T-helper 1 cell treated with Interleukin-12 subunit alpha and Interleukin-12 subunit beta and Interleukin-4 antibody, amounts not matched to agents 30 μg/mL and 1 μg/mL, for 36 hours (primary cell): ENCODE measurements around the gene TGM4.
"Not testable (repeated sequence)": the region's sequence is repeated elsewhere in the genome, so short reads cannot be mapped to it uniquely, and the experiment has no call there.

Source experiments
- H3K27ac Mint-ChIP-seq: one replicate; pipeline ENCODE4 v1.8.0; 2021; ENCODE audit warnings: mild to moderate bottlenecking, mixed read lengths
- H3K27me3 Mint-ChIP-seq: one replicate; pipeline ENCODE4 v1.8.0; 2021; ENCODE audit warnings: low read depth, mixed read lengths
- H3K36me3 Mint-ChIP-seq: one replicate; pipeline ENCODE4 v1.8.0; 2021; ENCODE audit warnings: low read depth, mixed read lengths
- H3K4me1 Mint-ChIP-seq: one replicate; pipeline ENCODE4 v1.8.0; 2021; ENCODE audit warnings: low read depth, mixed read lengths
- H3K4me3 Mint-ChIP-seq: one replicate; pipeline ENCODE4 v1.8.0; 2021; ENCODE audit warnings: mild to moderate bottlenecking, moderate library complexity, mixed read lengths
- H3K9me3 Mint-ChIP-seq: one replicate; pipeline ENCODE4 v1.8.0; 2021; ENCODE audit warnings: mixed read lengths

TGM4 gene

DNA sequence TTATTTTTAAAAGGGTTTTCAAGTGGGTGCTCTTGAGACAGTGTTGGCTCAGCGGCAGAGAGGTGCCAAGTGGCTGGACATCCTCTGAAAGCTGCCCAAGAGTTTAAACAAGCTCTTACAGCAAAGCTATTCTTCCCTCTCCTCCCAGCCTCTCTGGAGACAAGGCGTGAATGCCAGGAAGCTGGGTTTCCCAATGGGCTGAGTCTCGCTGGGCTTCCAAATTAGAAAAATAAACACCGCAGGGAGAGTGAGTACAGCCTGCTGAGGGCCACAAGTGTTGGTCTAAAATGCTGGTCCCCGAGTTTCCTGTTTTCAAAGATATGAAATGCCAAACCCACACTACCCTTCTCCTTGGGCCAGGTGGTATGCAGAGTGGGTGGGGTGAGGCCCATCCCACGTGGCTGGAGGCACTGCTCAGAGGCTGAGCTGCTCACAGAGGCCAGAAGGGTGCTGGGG is 65.2 kb downstream of the TGM4 start:
- Mint-ChIP-seq H3K4me1 (peaks cover 5% of the 10 kb centered on the region), H3K4me3 (no peak overlapping the region), H3K36me3 (peaks cover 24% of the 10 kb centered on the region), H3K27ac (no peak overlapping the region), H3K9me3 (no peaks in the 10 kb centered on the region), H3K27me3 (no peaks in the 10 kb centered on the region)

DNA sequence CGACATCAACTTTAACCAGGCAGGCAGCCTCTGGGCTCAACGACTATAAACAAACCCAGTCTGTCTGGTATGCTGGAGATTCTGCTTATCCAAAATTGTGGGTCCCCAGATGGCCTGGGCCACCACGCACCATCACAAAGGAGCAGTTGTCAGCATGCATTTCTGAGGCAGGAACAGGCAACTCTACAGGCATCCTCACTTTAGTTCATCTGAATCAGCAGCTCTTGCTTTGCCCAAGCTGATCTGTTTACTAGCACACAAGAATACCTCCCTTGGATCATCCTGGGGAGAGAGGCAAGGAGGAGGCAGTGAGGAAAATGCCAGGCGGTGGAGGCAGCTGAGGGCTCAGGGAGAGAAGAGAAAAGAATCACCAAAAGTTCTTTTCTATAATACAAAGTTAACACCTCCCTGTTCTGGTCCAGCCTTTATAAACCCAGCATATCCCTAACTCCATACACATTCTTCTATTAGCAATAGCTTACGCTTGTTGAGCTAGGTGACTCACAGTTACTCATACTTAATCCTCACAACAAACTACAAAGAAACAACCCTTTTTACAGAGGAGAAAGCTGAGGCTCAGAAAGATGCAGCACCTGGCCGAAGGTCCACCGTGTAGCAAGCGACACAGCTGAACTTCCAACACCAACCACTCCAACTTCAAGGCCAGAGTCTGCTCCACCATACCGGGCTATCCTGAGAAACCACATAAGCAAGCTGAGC is 68.0 kb downstream of the TGM4 start:
- Mint-ChIP-seq H3K27me3 (no peaks in the 10 kb centered on the region), H3K27ac (no peak overlapping the region), H3K36me3 (peaks cover 12% of the 10 kb centered on the region), H3K4me3 (no peak overlapping the region), H3K9me3 (no peaks in the 10 kb centered on the region), H3K4me1 (no peaks in the 10 kb centered on the region)

DNA sequence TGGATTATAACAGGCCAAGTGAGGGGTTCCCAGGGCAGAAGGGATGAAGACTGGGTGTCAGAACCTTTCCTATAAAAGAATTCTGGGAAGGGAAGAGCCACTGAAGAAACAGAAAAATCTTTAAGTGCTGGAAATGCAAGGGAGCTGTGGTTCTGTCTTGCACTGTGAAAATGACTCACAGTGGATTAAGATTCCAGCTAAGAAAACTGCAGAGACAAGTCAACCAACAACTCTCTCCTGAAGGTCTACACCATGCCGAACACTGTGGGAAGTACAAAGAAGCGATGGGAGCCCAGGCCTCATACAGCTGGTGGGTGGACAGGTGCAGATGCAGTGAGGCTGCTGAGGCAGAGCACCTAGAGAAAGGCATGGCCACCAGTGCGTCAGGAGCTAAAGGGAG is 73.8 kb downstream of the TGM4 start:
- Mint-ChIP-seq H3K27me3 (no peaks in the 10 kb centered on the region), H3K9me3 (no peaks in the 10 kb centered on the region), H3K4me1 (no peaks in the 10 kb centered on the region), H3K27ac (no peak overlapping the region), H3K36me3 (peaks cover 3% of the 10 kb centered on the region), H3K4me3 (no peak overlapping the region)

DNA sequence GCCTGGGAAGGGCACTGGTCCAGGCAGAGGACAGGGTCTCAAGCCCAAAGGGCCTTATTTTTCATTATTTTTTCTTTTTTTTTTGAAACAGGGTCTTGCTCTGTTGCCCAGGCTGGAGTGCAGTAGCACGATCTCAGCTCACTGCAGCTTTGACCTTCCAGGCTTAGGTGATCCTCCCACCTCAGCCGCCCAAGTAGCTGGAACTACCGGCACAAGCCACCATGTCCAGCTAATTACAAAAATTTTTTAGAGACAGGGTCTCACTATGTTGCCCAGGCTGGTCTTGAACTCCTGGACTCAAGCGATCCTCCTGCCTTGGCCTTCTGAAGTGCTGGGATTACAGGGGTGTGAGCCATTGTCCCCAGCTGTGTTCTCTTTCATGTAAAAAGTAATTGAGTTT is 75.4 kb downstream of the TGM4 start:
- not testable (repeated sequence) for H3K36me3 Mint-ChIP-seq, H3K4me1 Mint-ChIP-seq, H3K9me3 Mint-ChIP-seq, H3K27ac Mint-ChIP-seq, H3K27me3 Mint-ChIP-seq, H3K4me3 Mint-ChIP-seq

DNA sequence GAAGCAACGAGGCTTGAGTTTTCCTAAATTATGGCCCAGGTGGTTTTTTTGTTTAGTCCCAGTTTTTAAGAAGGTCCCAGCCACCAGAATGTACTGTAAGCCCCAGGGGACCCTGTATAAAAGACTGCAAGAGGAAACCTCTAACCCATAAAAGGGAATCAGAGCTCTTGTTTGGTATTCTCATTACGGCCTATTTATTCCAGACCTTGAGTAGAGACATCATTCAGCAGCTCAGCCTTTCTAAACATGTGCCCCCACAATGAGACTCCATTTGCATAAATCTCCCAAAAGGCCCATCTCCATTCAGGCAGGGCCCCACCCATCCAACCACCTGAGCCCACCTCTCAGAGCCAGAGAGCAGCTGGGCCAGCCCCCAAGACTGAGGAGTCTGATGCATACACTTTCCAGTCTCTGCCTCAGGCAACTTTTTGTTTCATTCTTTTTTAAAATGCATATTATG is 75.9 kb downstream of the TGM4 start:
- H3K27ac Mint-ChIP-seq = no peak overlapping the region
- no peaks in the 10 kb centered on the region for H3K9me3 Mint-ChIP-seq
- no peak overlapping the region for H3K4me3 Mint-ChIP-seq
- peaks cover 2% of the 10 kb centered on the region for H3K4me1 Mint-ChIP-seq
- H3K27me3 Mint-ChIP-seq = no peaks in the 10 kb centered on the region
- H3K36me3 Mint-ChIP-seq = peaks cover 3% of the 10 kb centered on the region

DNA sequence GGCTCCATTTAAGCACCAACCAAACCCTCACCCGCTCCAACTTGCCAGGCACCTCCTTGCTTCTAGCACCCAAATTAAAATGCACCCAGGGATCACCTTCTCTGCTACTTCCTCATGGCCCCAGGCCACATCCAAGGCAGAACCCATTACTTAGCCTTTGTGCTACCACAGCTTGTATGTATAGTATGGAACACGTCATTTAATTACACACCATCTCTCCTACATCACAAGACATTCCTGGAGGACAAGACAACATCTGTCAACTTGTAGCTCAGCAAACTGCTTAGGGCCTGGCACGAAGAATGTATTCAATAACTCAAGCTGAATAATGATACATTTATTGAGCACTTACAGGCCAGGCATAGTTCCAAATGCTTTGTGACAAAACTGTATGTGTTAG is 78.3 kb downstream of the TGM4 start:
- Mint-ChIP-seq H3K36me3 (peaks cover 9% of the 10 kb centered on the region), H3K27me3 (no peaks in the 10 kb centered on the region), H3K27ac (no peak overlapping the region), H3K4me3 (no peak overlapping the region), H3K4me1 (peaks cover 11% of the 10 kb centered on the region), H3K9me3 (no peaks in the 10 kb centered on the region)

DNA sequence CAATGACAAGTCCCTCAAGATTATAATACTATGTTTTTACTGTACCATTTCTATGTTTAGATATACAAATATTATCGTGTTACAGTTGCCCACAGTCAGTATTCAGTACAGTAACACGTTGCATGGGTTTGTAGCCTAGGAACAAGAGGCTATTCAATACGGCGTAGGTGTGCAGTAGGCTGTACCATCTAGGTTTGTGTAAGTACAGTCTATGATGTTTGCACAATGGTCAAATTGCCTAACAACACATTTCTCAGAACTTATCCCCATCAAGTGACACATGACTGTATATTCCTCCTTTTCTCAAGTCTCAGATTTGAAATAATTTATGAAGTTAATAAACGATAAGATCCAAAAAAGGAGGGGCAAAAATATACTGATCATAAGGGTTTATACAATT is 79.9 kb downstream of the TGM4 start:
- H3K4me3 Mint-ChIP-seq = no peak overlapping the region
- no peak overlapping the region for H3K27ac Mint-ChIP-seq
- H3K36me3 Mint-ChIP-seq = peaks cover 9% of the 10 kb centered on the region
- H3K27me3 Mint-ChIP-seq = no peaks in the 10 kb centered on the region
- H3K4me1 Mint-ChIP-seq = peaks cover 11% of the 10 kb centered on the region
- H3K9me3 Mint-ChIP-seq = no peaks in the 10 kb centered on the region

DNA sequence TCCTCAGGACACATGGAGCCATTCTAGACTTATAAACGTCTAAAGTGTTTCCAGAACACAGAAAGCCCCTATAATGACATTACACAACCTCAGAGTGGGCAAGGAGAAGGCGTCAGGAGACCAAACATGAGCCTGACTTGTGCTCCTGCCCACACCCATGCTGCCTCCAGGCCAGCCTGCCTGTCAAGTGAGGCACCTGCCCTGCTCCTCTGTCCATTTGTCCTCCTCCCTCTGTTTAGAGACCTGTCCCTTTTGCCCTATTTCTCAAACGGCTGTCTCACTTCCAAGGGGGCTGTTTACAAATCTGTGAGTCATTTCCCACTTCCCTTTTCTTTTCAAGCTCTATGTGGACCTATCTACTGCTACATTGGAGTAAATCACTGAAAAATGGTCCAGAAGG is 80.6 kb downstream of the TGM4 start:
- H3K27ac Mint-ChIP-seq = no peak overlapping the region
- peaks cover 9% of the 10 kb centered on the region for H3K36me3 Mint-ChIP-seq
- no peaks in the 10 kb centered on the region for H3K27me3 Mint-ChIP-seq
- no peaks in the 10 kb centered on the region for H3K9me3 Mint-ChIP-seq
- no peak overlapping the region for H3K4me3 Mint-ChIP-seq
- peaks cover 11% of the 10 kb centered on the region for H3K4me1 Mint-ChIP-seq

DNA sequence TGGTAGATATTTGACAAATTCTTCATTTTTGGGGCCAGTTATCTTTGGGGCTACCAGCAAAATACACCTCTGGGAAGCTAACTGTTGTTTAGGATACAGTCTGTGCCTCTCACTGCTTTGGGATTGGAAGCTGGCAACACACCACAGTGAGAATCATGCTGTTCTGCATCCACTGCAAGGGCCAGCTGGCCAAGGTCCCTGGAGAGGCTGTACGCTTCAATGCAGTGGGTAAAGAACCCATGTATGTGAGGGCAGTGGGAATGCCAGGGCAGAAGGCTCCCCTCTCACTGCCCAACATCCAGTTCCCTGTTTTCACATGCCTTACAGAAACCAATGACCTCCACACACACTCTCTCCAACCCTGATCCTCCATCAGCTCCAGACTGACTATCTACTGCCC is 81.5 kb downstream of the TGM4 start:
- Mint-ChIP-seq H3K9me3 (no peaks in the 10 kb centered on the region), H3K36me3 (peaks cover 9% of the 10 kb centered on the region), H3K4me3 (no peak overlapping the region), H3K27me3 (no peaks in the 10 kb centered on the region), H3K27ac (no peak overlapping the region), H3K4me1 (peaks cover 17% of the 10 kb centered on the region)

DNA sequence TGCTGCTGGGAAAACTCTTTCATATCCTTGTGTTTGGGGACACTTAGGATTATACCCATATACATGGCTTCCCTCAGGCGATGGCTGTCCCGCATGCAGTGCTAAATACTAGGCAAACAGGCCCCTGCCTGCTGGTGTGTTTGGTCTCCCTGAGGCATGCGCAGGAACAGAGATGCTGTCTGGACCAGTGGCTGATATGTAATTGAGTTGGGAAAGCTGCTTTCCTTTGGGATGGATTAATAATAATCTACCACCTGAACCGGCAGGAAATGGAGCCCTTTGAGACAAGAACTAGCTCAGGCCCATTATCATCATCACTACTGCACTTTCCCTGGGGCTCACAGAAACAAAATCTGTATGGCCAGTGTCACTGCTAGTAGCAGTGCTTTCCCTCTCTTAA is 83.6 kb downstream of the TGM4 start:
- Mint-ChIP-seq H3K4me1 (peaks cover 24% of the 10 kb centered on the region), H3K36me3 (peaks cover 8% of the 10 kb centered on the region), H3K9me3 (no peaks in the 10 kb centered on the region), H3K27ac (no peak overlapping the region), H3K4me3 (no peak overlapping the region), H3K27me3 (no peaks in the 10 kb centered on the region)

DNA sequence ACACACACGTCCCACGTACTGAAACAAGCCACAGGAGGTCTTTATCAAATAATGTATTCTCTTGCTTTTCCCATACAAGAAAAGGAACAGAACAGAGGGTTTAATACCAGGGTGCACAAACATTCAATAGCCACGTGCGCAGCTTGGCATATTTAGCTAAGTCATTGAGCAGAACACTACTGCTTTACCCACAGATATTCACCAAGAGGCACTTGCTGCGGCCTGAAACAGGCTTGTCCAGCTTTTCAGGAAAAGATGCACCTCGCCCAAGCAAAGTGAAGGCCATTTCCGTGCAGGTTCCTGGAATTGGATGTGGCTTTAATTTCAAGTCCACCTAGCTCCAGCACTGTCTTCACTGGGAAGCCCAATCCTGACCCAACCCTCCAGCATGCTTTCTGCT is 84.0 kb downstream of the TGM4 start:
- H3K27me3 Mint-ChIP-seq = no peaks in the 10 kb centered on the region
- H3K4me1 Mint-ChIP-seq = peaks cover 24% of the 10 kb centered on the region
- no peak overlapping the region for H3K4me3 Mint-ChIP-seq
- H3K9me3 Mint-ChIP-seq = no peaks in the 10 kb centered on the region
- peaks cover 8% of the 10 kb centered on the region for H3K36me3 Mint-ChIP-seq
- H3K27ac Mint-ChIP-seq = no peak overlapping the region

DNA sequence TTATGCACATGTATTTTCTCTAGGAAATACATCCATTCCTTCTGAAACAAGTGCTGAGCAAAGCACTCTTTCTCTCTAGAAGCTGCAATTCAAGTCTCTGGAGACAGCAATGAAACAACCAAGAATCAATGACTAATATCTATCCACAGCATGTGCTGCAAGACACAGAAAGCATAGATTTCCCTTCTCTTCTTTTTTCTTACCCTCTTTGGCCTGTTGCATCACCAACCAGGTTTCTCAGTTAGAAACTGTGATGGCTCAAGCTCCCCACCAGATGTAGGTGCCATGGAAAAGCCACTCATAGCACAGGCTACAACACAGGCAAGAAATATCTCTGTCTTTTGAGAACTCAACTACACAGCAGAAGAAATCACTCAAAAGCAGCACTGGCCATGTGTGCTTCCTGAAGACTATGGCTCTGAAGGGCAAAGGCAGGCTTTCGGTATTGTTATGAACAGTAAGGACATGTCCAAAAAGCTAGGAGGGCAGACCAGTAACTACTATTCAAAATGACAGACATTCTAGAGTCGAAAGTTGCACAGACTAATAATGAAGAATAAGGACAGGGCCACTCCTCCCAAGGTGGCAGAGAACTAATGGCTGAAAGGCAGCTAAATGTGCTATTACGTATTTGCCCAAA is 86.1 kb downstream of the TGM4 start:
- H3K27me3 Mint-ChIP-seq = no peaks in the 10 kb centered on the region
- peaks cover 8% of the 10 kb centered on the region for H3K36me3 Mint-ChIP-seq
- H3K27ac Mint-ChIP-seq = no peak overlapping the region
- H3K4me1 Mint-ChIP-seq = peaks cover 26% of the 10 kb centered on the region
- H3K9me3 Mint-ChIP-seq = no peaks in the 10 kb centered on the region
- H3K4me3 Mint-ChIP-seq = no peak overlapping the region

DNA sequence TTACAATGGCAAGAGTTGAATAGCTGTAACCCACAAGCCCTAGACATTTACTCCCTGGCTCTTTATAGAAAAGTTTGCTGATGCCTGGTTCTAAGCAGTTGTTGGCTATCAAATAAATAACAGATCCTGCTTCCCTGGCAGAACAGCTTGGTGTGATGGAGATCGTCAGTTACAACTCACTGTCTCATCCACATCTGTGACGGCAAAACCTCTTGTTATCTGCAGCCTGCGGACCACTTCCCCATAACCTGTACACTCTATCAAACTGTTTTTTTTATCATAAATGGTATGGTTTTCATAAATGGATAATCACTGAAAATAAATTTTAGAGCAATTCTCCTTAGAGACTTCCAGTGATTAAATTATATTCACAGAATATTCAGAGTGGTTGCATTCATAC is 87.5 kb downstream of the TGM4 start:
- H3K4me3 Mint-ChIP-seq = no peak overlapping the region
- no peaks in the 10 kb centered on the region for H3K27me3 Mint-ChIP-seq
- H3K27ac Mint-ChIP-seq = no peak overlapping the region
- H3K9me3 Mint-ChIP-seq = no peaks in the 10 kb centered on the region
- H3K4me1 Mint-ChIP-seq = peaks cover 26% of the 10 kb centered on the region
- H3K36me3 Mint-ChIP-seq = peaks cover 5% of the 10 kb centered on the region

DNA sequence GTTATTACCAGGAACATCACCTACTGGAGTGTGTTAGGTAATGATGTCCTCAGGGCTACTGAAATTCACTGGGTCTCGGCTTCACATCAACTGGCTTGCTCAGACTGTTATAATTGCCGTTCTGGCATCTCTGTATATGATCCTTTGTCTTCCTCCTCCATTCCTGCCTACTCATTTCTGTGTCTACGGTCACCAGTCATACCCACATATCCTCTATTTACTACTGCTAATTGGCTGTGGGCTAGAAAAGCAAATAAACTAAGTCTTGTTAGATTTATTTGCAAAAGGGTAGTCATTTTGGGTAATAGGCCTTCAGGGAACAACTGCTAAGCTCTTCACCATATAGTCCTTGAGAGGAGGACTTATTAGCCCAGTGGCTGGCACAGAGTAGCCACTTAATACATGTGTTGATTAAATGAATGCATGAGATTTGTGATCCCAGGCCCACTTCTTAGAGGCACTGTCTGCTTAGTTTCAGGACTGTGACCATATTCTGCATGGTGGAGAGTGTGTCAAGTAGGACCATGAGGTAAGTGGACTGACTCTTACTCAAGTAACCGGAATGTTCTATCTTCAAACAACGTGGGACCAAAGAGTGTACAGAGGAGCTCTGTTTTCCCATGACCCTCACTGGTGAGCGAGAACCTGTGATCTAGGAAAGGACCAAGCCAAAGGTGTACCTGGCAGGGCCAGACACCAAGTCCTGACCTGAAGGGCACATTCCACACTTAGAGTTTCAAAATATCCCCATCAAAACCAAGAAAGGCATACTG is 88.4 kb downstream of the TGM4 start:
- Mint-ChIP-seq H3K4me1 (peaks cover 33% of the 10 kb centered on the region), H3K27ac (no peak overlapping the region), H3K9me3 (no peaks in the 10 kb centered on the region), H3K4me3 (no peak overlapping the region), H3K36me3 (peaks cover 1% of the 10 kb centered on the region), H3K27me3 (no peaks in the 10 kb centered on the region)
